RPMI8226 (cell line): ENCODE measurements around the gene ZNF888.
"Not testable (repeated sequence)": the region's sequence is repeated elsewhere in the genome, so short reads cannot be mapped to it uniquely, and the experiment has no call there.

Source experiments
- DNase-seq: peaks from one replicate; pipeline ENCODE4 v3.0.0-alpha.2; 2015

The ZNF888 gene

DNA sequence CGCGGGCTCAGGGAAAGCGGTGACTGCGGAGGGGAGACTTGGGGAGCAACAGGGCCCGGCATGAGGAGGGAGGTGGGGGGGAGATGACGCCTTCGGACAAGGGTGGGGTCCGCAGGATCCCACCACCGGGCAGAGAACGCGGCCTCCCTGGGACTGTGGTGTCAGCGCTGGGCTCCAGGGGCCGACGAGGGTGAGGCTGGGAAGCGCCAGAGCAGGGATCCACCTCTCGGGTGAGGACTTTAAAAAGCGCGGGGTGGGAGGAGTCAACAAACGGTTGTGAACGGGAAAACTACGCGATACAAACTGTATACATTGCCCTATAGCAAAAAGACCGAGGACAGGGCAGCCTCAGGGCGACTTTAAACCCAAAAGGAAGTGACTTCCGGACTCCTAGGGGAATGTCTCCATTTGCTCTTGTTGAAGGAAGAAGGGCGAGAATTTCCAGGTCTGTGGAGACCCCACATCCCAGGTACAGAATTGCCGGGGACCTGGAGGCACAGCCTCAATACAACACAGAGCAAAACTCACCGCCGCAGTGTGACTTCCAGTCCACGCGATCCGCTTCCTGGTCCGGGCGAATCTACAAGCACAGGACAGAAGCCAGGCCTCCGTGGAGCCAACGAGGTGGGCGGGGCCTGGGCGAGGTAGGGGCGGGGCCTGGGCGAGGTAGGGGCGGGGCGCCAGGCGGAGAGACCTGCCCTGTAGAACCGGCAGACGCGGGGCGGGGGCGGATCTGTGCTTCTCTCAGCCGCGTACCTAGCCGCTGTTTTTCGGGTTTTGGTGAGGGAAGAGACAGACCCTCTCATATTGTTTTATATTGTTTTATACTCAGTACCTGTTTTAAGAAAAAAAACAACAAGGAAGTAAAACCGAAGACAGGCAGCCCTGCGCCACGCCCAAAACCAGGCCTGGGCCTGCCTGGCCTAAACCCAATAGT is at the start of gene ZNF888:
ZNF888 (minus strand) TSS at position 588 of the 937 bp plus-strand sequence. CDS start 5,555 bp downstream, outside the sequence.
- DNase-seq: peak; percentile 72

- no peak for DNase-seq
Measured at GRCh38 chr19:52967772-52968171, 44.5 kb upstream of the ZNF888 start.

GRCh38 chr19:52963247-52963618 is 40.0 kb upstream of the ZNF888 start:
- DNase-seq: no peak

- peak; percentile 98 for DNase-seq
Measured at GRCh38 chr19:52962394-52963246, 39.4 kb upstream of the ZNF888 start, which contains the start of gene ZNF816. Gene ZNF816 (minus strand): TSS chr19:52962881. CDS start chr19:52956089, 6,792 bp downstream.

DNA sequence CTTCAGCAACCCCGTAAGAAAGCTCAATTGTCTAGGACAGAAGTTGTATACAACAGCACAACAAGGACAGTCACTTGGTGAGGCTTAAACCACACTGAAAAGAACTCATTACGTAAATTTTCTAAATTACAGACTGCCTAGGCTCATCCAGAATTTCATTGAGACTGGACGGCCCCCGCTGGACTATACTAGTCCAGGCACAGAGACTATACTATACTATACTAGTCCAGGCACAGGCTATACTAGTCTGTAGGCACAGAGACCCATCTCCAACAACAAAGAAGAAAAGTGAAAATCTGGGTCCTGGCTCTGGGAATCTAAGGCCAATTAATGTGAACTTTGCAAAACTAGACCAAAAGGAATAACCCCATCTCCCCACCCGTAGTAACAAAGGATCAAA is 38.8 kb upstream of the ZNF888 start:
- DNase-seq: no peak

- no peak for DNase-seq
Measured at GRCh38 chr19:52959613-52960295, 36.5 kb upstream of the ZNF888 start.

- DNase-seq: no peak
Measured at GRCh38 chr19:52957591-52957990, 34.4 kb upstream of the ZNF888 start.

DNA sequence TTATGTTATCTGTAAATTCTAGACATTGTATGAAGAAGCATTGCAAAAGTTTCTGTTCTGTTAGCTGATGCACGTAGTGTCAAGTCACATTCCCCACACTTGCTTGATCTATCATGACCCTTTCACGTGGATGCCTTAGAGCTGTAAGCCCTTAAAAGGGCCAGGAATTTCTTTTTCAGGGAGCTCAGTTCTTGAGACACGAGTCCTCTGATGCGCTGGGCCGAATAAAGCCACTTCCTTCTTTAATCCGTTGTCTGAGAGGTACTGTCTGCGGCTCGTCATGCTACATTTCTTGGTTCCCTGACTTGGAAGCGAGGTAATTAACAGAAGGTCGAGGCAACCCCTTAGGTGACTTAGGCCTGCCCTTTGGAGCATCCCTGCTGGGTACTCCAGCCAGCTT is 33.7 kb upstream of the ZNF888 start:
- DNase-seq: no peak

DNA sequence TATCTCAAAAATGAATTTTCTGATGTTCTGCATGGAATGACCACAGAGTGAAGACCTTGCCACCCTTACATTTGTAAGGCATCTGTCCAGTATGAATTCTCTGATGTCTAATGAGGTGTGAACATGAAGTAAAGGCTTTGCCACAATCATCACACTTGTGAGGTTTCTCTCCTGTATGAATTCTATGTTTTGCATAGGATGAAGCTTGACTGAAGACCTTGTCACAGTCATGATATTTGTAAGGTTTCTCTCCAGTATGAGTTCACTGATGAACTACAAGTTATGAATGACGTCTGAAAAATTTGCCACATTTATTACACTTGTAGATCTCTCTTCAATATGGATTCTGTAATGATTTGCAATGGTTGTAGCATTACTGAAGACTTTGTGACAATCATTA is 26.2 kb upstream of the ZNF888 start:
- no peak for DNase-seq

- no peak for DNase-seq
Measured at GRCh38 chr19:52948025-52948770, 25.0 kb upstream of the ZNF888 start.

DNA sequence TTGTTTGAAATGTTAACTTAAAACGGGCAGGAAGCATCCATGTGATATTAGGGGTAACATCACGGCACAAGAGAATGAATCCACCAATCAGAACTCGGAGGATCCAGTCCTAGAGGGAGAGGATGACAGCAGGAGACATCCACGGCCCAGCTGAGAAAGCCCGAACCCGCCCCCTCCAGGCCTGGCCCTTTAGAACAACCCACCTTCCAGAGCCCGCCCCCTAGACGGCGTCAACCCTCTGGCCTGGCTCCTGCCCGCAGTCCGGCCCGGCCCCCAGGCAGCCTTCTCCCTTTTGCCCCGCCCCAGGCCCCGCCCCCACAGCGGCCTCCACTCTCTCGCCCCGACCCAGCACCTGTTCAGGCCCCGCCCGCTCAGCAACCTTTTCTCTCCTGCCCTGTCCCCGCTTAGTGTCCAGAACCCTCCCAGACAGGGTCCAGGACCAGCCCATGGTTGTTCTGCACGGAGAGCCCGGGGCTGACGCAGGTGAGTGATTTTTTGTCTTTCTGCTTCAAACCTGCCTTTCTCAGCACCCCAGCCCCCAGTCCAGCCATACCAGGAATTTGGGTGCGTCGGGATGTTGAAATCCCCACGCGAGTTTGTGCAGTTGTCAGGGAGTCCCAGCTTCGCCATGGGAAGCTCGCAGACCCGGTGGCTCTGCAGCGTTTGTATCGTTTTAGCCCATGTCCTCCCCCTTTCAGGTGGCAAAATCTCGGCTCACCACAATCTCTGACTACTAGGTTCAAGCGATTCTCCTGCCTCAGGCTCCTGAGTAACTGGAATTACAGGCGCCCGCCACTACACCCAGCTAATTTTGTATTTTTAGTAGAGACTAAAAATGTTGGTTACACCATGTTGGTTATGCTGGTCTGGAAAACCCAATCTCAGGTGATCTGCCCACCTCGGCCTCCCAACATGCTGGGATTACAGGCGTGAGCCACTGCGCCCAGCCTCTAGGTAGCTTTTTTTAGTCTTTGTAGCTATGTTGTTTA is 23.4 kb upstream of the ZNF888 start:
- DNase-seq: no peak

- no peak for DNase-seq
Measured at GRCh38 chr19:52945652-52946321, 22.6 kb upstream of the ZNF888 start.

DNA sequence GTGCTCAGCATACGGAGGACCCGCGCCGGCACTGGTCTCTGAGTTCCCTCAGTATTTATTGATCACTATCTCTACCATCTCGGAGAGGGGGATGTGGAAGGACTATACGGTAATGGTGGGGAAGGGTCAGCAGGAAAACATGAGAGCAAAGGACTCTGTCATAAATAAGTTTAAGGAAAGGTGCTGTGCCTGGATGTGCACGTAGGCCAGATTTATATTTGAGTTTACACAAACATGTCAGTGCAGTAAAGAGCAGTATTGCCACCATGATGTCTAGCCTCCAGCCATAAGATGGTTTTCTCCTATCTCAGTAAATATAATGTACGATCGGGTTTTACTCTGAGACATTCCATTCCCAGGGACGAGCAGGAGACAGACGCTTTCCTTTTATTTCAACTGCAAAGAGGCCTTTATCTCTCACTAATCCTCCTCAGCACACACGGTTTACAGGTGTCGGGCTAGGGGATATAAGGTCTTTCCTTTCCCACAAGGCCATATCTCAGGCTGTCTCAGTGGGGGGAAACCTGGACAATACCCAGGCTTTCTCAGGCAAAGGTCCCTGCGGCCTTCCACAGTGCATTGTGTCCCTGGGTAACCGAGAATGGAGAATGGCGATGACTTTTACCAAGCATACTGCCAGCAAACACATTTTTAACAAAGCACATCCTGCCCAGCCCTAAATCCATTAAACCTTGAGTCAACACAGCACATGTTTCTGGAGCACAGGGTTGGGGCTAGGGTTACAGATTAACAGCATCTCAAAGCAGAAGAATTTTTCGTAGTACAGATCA is 21.7 kb upstream of the ZNF888 start:
- DNase-seq: not testable (repeated sequence)

DNA sequence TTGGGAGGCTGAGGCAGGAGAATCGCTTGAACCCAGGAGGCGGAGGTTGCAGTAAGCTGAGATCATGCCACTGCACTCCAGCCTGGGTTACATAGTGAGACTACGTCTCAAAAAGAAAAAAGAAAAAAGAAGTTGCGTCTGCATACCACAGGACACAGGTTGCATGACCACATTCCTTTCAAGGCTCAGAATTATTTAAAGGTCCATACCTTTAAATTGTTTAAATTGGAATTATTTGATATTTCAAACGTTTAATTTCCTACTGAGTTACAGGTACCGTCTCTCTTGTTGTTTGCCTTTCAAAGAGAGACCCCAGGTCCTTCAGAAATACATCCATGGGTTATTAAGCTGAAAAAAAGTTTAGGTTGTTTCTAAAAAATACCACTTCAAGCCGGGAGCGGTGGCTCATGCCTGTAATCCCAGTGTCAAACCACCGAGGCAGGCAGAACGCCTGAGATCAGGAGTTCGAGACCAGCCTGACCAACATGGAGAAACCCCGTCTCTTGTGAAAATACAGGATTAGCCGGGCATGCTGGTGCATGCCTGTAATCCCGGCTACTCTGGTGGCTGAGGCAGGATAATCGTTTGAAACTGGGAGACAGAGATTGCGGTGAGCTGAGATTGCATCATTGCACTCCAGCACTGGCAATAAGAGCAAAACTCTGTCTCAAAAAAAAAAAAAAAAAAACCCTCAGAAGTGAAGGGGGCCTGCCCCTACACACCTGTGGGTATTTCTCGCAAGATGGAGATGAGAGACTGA is 20.8 kb upstream of the ZNF888 start:
- no peak for DNase-seq

- no peak for DNase-seq
Measured at GRCh38 chr19:52943134-52943883, 20.1 kb upstream of the ZNF888 start.

- peak; percentile 89 for DNase-seq
Measured at GRCh38 chr19:52942386-52943133, 19.3 kb upstream of the ZNF888 start.

DNA sequence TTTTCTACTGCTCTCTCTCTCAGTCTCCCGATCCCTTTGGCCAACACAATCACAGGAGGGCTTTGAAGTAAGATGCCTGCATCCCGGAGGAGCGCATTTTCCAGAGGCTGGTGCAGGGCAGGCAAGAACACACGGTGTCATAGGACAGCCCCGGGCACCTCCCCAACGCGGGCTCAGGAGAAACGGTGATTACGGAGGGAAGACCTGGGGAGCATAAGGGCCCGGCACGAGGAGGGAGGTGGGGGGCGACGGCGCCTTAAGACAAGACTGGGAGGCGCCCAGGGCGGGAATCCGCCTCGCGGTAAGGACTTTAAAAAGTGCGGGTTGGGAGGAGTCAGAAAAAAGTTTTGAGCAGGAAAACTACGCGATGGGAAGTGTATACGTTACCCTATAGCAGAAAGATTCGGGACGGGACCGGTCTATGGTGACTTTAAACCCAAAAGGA is 18.7 kb upstream of the ZNF888 start:
- DNase-seq: peak; percentile 41
